ENCODE data around the gene SLC23A1. TPM values are rescaled to one million over a fixed set of nuclear protein-coding genes. Genes with fewer than 3 reads are reported as not detected.

Gene SLC23A1
- total RNA-seq, 4 donors from 2014 or later, result 6.4 TPM; not detected in 3

- intact Hi-C loops (cut with DNase I), result loop anchor here (5.0 kb wide), 1 partner anchor 90 kb away; no protein-coding TSS in a partner anchor
- TF ChIP-seq CTCF (IDR thresholded peaks at IDR 0.05) (peak; percentile 63 to 87 (median 74)), POLR2A (IDR thresholded peaks at IDR 0.05) (no peak)
These were observed 39.3 kb upstream of the SLC23A1 start for GRCh38 chr5:139422307-139422893.

GRCh38 chr5:139419226-139420192 lies 36.4 kb upstream of the SLC23A1 start:
- intact Hi-C loops (cut with DNase I), result loop anchor here (5.0 kb wide), 1 partner anchor 93 kb away; no protein-coding TSS in a partner anchor
- no peaks in the 10 kb centered on the region for H3K27me3 ChIP-seq
- no peak for DNase-seq
- H3K4me3 ChIP-seq, result no peak overlapping the region
- peaks cover 0 to 30% (median 0%) of the 10 kb centered on the region in 3 donors for H3K36me3 ChIP-seq
- H3K9me3 ChIP-seq, result no peaks in the 10 kb centered on the region
- TF ChIP-seq CTCF (IDR thresholded peaks at IDR 0.05), result no peak
- WGBS, 2 donors, result 65 to 69% methylated on average over 8 to 9 of the region's 9 CpGs
- peaks cover 16 to 58% (median 37%) of the 10 kb centered on the region in 3 donors for H3K4me1 ChIP-seq
- H3K27ac ChIP-seq, result peak overlapping the region in 1 of 4 donors; percentile 30

More at GRCh38 chr5:139422307-139422893, 39.3 kb upstream of the SLC23A1 start:
- WGBS, 2 donors, result 33 to 42% methylated on average over 5 of the region's 5 CpGs
- DNase-seq, result no peak
- H3K36me3 ChIP-seq, result peaks cover 0 to 58% (median 0%) of the 10 kb centered on the region in 3 donors
- no peak overlapping the region for H3K27ac ChIP-seq
- H3K27me3 ChIP-seq, result no peaks in the 10 kb centered on the region
- H3K9me3 ChIP-seq, result no peaks in the 10 kb centered on the region
- H3K4me3 ChIP-seq, result no peak overlapping the region
- peaks cover 0 to 29% (median 8%) of the 10 kb centered on the region in 3 donors for H3K4me1 ChIP-seq

- Histone ChIP-seq H3K4me1 (peaks cover 18 to 65% (median 43%) of the 10 kb centered on the region in 3 donors), H3K4me3 (no peak overlapping the region), H3K27ac (peak overlapping the region in 3 of 4 donors; percentile 11 to 85 (median 82)), H3K36me3 (peaks cover 0 to 22% (median 0%) of the 10 kb centered on the region in 3 donors), H3K27me3 (no peaks in the 10 kb centered on the region), H3K9me3 (no peaks in the 10 kb centered on the region)
- TF ChIP-seq POLR2A (IDR thresholded peaks at IDR 0.05) (no peak), CTCF (IDR thresholded peaks at IDR 0.05) (no peak)
- DNase-seq, result no peak
- intact Hi-C loops (cut with DNase I), result no loop called here
- 67 to 73% methylated on average over 1 of the region's 1 CpG for WGBS, 2 donors
These were observed 35.7 kb upstream of the SLC23A1 start for GRCh38 chr5:139418793-139419192.

- DNase-seq, result no peak
- no peak overlapping the region for H3K4me3 ChIP-seq
- intact Hi-C loops (cut with DNase I), result no loop called here
- H3K36me3 ChIP-seq, result peaks cover 0 to 12% (median 0%) of the 10 kb centered on the region in 3 donors
- 25 to 37% methylated on average over 4 of the region's 4 CpGs for WGBS, 2 donors
- peak overlapping the region in 3 of 4 donors; percentile 64 to 85 (median 82) for H3K27ac ChIP-seq
- H3K27me3 ChIP-seq, result no peaks in the 10 kb centered on the region
- peaks cover 18 to 71% (median 46%) of the 10 kb centered on the region in 3 donors for H3K4me1 ChIP-seq
- TF ChIP-seq POLR2A (IDR thresholded peaks at IDR 0.05) (no peak), CTCF (IDR thresholded peaks at IDR 0.05) (no peak)
- H3K9me3 ChIP-seq, result no peaks in the 10 kb centered on the region
These were observed 34.1 kb upstream of the SLC23A1 start for GRCh38 chr5:139417214-139417613.

All from esophagus squamous epithelium (tissue), 5 donors.